Esophagus squamous epithelium (tissue), 5 donors: ENCODE measurements around the gene TROAP. TPM values are rescaled to one million over a fixed set of nuclear protein-coding genes. Genes with fewer than 3 reads are reported as not detected.
"Not testable (repeated sequence)": the region's sequence is repeated elsewhere in the genome, so short reads cannot be mapped to it uniquely, and the experiment has no call there.

ENCODE experiments used
- DNase-seq: peaks from one replicate; lab custom pipeline; 2025; lab: John Stamatoyannopoulos, UW
- H3K27ac ChIP-seq, 4 donors: fragments of 200-600 bp; sonication (generic); one replicate each; pipeline ENCODE4 v1.5.1; 2016 to 2019; ENCODE audit warnings: mild to moderate bottlenecking in 1 of 4
- H3K27me3 ChIP-seq, 4 donors: fragments of 200-600 bp; sonication (generic); 1 replicate in 3 of 4; 2 replicates in 1 of 4; pipeline versions ENCODE4 v1.5.1 to v1.6.0; 2017 to 2021; ENCODE audit warnings: antibody characterized with exemption in 1 of 4
- H3K36me3 ChIP-seq, 3 donors: fragments of 200-600 bp; sonication (generic); one replicate each; pipeline ENCODE4 v1.5.1; 2016 to 2019
- H3K4me1 ChIP-seq, 3 donors: fragments of 200-600 bp; sonication (generic); one replicate each; pipeline ENCODE4 v1.5.1; 2017 to 2019
- H3K4me3 ChIP-seq, 4 donors: fragments of 200-600 bp; sonication (generic); 1 replicate in 3 of 4; 2 replicates in 1 of 4; pipeline ENCODE4 v1.5.1; 2016 to 2019; ENCODE audit warnings: mild to moderate bottlenecking in 2 of 4, moderate library complexity in 1 of 4
- H3K9me3 ChIP-seq, 3 donors: fragments of 200-600 bp; sonication (generic); one replicate each; pipeline ENCODE4 v1.5.1; 2016 to 2019
- CTCF ChIP-seq, 6 experiments: fragments of 450-650 bp in 4 of 6; fragments of 200-600 bp in 2 of 6; sonication (generic) in 2 of 6; IDR thresholded peaks; one replicate each; pipeline ENCODE4 v1.5.1; 2016 to 2019; ENCODE audit warnings: antibody characterized with exemption in 6 of 6, mild to moderate bottlenecking in 4 of 6, moderate library complexity in 4 of 6
- POLR2A ChIP-seq, 4 donors: fragments of 450-650 bp; IDR thresholded peaks; one replicate each; pipeline ENCODE4 v1.6.1; 2017; ENCODE audit warnings: antibody characterized with exemption in 4 of 4, mild to moderate bottlenecking in 4 of 4, moderate library complexity in 3 of 4
- WGBS, 2 donors: methylation state at CpG; one replicate each; pipeline ENCODE4 v1.1.5; 2018; 5-methylcytosine and 5-hydroxymethylcytosine counted together
- intact Hi-C: fragments of 100-400 bp; cut with DNase I; formaldehyde crosslinking; loops from one replicate; pipeline ENCODE4 v1.15.0; 2022
- total RNA-seq, 4 donors: library from RNA; depleted of rRNA; stranded (reverse); fragments of >200 nt; gene quantifications; one replicate each; pipeline ENCODE4 v1.1.0, GENCODE V29; 2016
- donor health status: DM: yes; HTN: yes; CAD: no.

The TROAP gene
- total RNA-seq, 4 donors from 2014 or later, result 4.6 to 17.5 (median 8.8) TPM

DNA sequence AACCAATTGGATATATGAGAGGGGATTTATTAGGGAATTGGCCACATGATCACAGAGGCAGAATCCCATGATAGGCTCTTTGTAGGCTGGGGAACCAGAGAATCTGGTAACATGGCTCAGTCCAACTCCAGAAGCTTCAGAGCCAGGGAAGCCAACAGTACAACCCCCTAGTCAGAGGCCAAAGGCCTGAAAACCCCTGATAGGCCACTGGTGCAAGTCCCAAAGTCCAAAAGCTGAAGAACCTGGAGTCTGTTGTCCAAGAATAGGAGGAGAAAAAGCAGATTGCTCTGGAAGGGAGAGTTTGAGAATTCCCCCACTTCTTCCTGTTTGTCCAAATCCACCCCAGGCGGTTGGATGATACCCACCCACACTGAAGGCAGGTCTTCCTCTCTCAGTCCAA lies 8.2 kb upstream of the TROAP start:
- Histone ChIP-seq H3K4me1 (peaks cover 0 to 9% (median 0%) of the 10 kb centered on the region in 3 donors), H3K27me3 (peaks cover 0 to 4% (median 0%) of the 10 kb centered on the region in 4 donors), H3K27ac (no peak overlapping the region), H3K4me3 (no peak overlapping the region), H3K36me3 (no peaks in the 10 kb centered on the region), H3K9me3 (no peaks in the 10 kb centered on the region)
- intact Hi-C loops, result no loop called here
- no peak for TF ChIP-seq CTCF (IDR thresholded peaks at IDR 0.05)
- no peak for TF ChIP-seq POLR2A (IDR thresholded peaks at IDR 0.05)
- WGBS, 2 donors, result 71 to 86% methylated on average over 1 of the region's 1 CpG
- no peak for DNase-seq

- H3K4me3 ChIP-seq, H3K27me3 ChIP-seq, intact Hi-C loops, H3K9me3 ChIP-seq, H3K36me3 ChIP-seq, H3K27ac ChIP-seq, DNase-seq: not testable (repeated sequence)
- 88 to 93% methylated on average over 10 of the region's 10 CpGs for WGBS, 2 donors
- H3K4me1 ChIP-seq, result peaks cover 0 to 14% (median 2%) of the 10 kb centered on the region in 3 donors
These were observed 5.9 kb upstream of the TROAP start for GRCh38 chr12:49317118-49317517.

DNA sequence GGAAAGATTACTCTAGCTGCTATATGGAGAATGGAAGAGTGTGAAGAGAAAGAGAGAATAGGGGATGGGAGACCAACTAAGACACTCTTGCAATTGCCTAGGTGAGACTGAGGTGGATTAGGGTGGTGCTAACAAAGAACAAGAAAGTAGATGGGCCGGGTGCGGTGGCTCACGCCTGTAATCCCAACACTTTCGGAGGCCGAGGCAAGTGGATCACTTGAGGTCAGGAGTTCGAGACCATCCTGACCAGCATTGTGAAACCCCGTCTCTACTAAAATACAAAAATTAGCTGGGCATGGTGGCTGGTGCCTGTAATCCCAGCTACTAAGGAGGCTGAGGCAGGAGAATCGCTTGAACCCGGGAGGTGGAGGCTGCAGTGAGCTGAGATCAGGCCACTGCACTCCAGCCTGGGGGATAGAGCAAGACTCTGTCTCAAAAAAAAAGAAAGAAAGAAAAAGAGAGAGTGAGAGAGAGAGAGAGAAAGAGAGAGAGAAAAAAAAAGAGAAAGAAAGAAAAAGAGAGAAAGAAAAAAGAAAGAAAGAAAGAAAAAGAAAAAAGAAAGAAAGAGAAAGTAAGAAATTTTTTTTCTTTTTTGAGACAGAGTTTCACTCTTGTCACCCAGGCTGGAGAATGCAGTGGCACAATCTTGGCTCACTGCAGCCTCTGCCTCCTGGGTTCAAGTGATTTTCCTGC lies 2.5 kb upstream of the TROAP start:
- WGBS, 2 donors, result 88 to 92% methylated on average over 9 of the region's 9 CpGs
- H3K36me3 ChIP-seq, H3K4me3 ChIP-seq, H3K27ac ChIP-seq, H3K27me3 ChIP-seq, H3K9me3 ChIP-seq, DNase-seq, intact Hi-C loops: not testable (repeated sequence)
- H3K4me1 ChIP-seq, result peaks cover 8 to 24% (median 12%) of the 10 kb centered on the region in 3 donors

GRCh38 chr12:49322367-49322707 lies 718 bp upstream of the TROAP start:
- Histone ChIP-seq H3K27ac (peak overlapping the region; percentile 76 to 83 (median 79)), H3K9me3 (no peaks in the 10 kb centered on the region), H3K4me3 (peak overlapping the region; percentile 56 to 86 (median 70)), H3K36me3 (no peaks in the 10 kb centered on the region), H3K27me3 (no peaks in the 10 kb centered on the region), H3K4me1 (peaks cover 8 to 19% (median 12%) of the 10 kb centered on the region in 3 donors)
- no peak for DNase-seq
- intact Hi-C loops, result no loop called here
- no peak for TF ChIP-seq CTCF (IDR thresholded peaks at IDR 0.05)
- WGBS, 2 donors, result 39 to 52% methylated on average over 11 to 12 of the region's 12 CpGs

DNA sequence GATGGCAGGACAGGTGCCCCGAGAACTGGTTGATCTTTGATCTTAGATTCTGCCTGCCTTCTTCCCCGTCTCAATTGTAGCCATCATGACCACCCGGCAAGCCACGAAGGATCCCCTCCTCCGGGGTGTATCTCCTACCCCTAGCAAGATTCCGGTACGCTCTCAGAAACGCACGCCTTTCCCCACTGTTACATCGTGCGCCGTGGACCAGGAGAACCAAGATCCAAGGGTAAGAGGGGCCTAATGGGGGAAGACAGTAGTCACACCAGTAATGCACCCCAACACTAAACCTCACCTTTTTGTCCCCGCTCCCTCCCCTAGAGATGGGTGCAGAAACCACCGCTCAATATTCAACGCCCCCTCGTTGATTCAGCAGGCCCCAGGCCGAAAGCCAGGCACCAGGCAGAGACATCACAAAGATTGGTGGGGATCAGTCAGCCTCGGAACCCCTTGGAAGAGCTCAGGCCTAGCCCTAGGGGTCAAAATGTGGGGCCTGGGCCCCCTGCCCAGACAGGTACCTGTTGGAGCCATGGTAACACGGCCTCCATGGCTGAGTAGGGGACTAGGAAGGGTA lies 556 bp downstream of the TROAP start:
- peak overlapping the region in 3 of 4 donors; percentile 48 to 76 (median 69) for H3K27ac ChIP-seq
- TF ChIP-seq POLR2A (IDR thresholded peaks at IDR 0.05), result no peak
- TF ChIP-seq CTCF (IDR thresholded peaks at IDR 0.05), result no peak
- H3K36me3 ChIP-seq, result no peaks in the 10 kb centered on the region
- peaks cover 8 to 19% (median 12%) of the 10 kb centered on the region in 3 donors for H3K4me1 ChIP-seq
- intact Hi-C loops, result no loop called here
- H3K9me3 ChIP-seq, result no peaks in the 10 kb centered on the region
- DNase-seq, result no peak
- WGBS, 2 donors, result 3 to 8% methylated on average over 13 to 17 of the region's 19 CpGs
- peak overlapping the region; percentile 56 to 86 (median 70) for H3K4me3 ChIP-seq
- no peaks in the 10 kb centered on the region for H3K27me3 ChIP-seq

DNA sequence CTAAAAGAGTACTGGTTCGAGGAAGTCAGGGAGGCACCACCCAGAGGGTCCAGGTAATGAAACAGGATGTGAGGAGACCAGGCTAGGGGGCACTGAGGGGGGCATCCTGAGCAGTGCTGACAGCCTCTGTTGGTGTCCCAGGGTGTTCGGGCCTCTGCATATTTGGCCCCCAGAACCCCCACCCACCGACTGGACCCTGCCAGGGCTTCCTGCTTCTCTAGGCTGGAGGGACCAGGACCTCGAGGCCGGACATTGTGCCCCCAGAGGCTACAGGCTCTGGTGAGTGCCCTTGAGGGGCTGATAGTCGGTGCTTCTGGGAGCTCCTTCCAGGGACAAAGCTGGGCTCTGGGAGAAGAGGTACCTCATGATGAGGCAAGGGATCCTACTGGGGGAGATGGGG lies 2.6 kb downstream of the TROAP start:
- no peak for DNase-seq
- H3K27ac ChIP-seq, result no peak overlapping the region
- no peaks in the 10 kb centered on the region for H3K9me3 ChIP-seq
- peaks cover 8 to 19% (median 12%) of the 10 kb centered on the region in 3 donors for H3K4me1 ChIP-seq
- intact Hi-C loops, result no loop called here
- peaks cover 0 to 8% (median 0%) of the 10 kb centered on the region in 3 donors for H3K36me3 ChIP-seq
- peaks cover 0 to 4% (median 0%) of the 10 kb centered on the region in 4 donors for H3K27me3 ChIP-seq
- no peak overlapping the region for H3K4me3 ChIP-seq
- TF ChIP-seq CTCF (IDR thresholded peaks at IDR 0.05) (no peak), POLR2A (IDR thresholded peaks at IDR 0.05) (no peak)
- WGBS, 2 donors, result 80% methylated on average over 1 of the region's 6 CpGs; no CpG with 5 or more reads in 1 of the 2 donors
